Measurements from ENCODE around the gene COL1A2.

COL1A2 gene

GRCh38 chr7:94412762-94413322 is 18.1 kb downstream of the COL1A2 start:
- FAIRE-seq, result no peak

- FAIRE-seq, result no peak
Measured at GRCh38 chr7:94414481-94414880, 19.8 kb downstream of the COL1A2 start.

- FAIRE-seq, result no peak
Measured at GRCh38 chr7:94414980-94415379, 20.3 kb downstream of the COL1A2 start.

- no peak for FAIRE-seq
Measured at GRCh38 chr7:94417306-94417705, 22.6 kb downstream of the COL1A2 start.

GRCh38 chr7:94417901-94418300 is 23.2 kb downstream of the COL1A2 start:
- FAIRE-seq, result no peak

- FAIRE-seq, result no peak
Measured at GRCh38 chr7:94418851-94419250, 24.2 kb downstream of the COL1A2 start.

GRCh38 chr7:94420328-94420727 is 25.6 kb downstream of the COL1A2 start:
- no peak for FAIRE-seq

- FAIRE-seq, result no peak
Measured at GRCh38 chr7:94421681-94422080, 27.0 kb downstream of the COL1A2 start.

GRCh38 chr7:94422136-94422535 is 27.4 kb downstream of the COL1A2 start:
- no peak for FAIRE-seq

- no peak for FAIRE-seq
Measured at GRCh38 chr7:94422827-94423460, 28.2 kb downstream of the COL1A2 start.

GRCh38 chr7:94423863-94424735 is 29.4 kb downstream of the COL1A2 start:
- FAIRE-seq, result no peak

- no peak for FAIRE-seq
Measured at GRCh38 chr7:94425546-94425945, 30.9 kb downstream of the COL1A2 start.

GRCh38 chr7:94426980-94427875 is 32.5 kb downstream of the COL1A2 start:
- no peak for FAIRE-seq

- no peak for FAIRE-seq
Measured at GRCh38 chr7:94429153-94429552, 34.5 kb downstream of the COL1A2 start.

- no peak for FAIRE-seq
Measured at GRCh38 chr7:94431176-94431575, 36.5 kb downstream of the COL1A2 start.

GRCh38 chr7:94431619-94432280 is 37.1 kb downstream of the COL1A2 start:
- no peak for FAIRE-seq

GRCh38 chr7:94432281-94432670 is 37.6 kb downstream of the COL1A2 start:
- FAIRE-seq, result no peak

- FAIRE-seq, result no peak
Measured at GRCh38 chr7:94432817-94433216, 38.1 kb downstream of the COL1A2 start.

GRCh38 chr7:94433224-94433623 is 38.5 kb downstream of the COL1A2 start:
- FAIRE-seq, result no peak

- FAIRE-seq, result no peak
Measured at GRCh38 chr7:94434042-94434441, 39.3 kb downstream of the COL1A2 start.

- FAIRE-seq, result peak; percentile 92
Measured at GRCh38 chr7:94436018-94436604, 41.4 kb downstream of the COL1A2 start.

- FAIRE-seq, result no peak
Measured at GRCh38 chr7:94436700-94437099, 42.0 kb downstream of the COL1A2 start.
